Measurements from ENCODE around the gene ERICH4.
"Not testable (repeated sequence)": the region's sequence is repeated elsewhere in the genome, so short reads cannot be mapped to it uniquely, and the experiment has no call there.

ERICH4 gene

GRCh38 chr19:41415154-41415571 lies 27.8 kb upstream of the ERICH4 start:
- no peak for DNase-seq

GRCh38 chr19:41416194-41416674 lies 26.7 kb upstream of the ERICH4 start:
- no peak for DNase-seq

- DNase-seq: no peak
Measured at GRCh38 chr19:41420101-41420880, 22.7 kb upstream of the ERICH4 start.

- no peak for DNase-seq
Measured at GRCh38 chr19:41421314-41421713, 21.6 kb upstream of the ERICH4 start.

GRCh38 chr19:41421973-41422372 lies 21.0 kb upstream of the ERICH4 start:
- no peak for DNase-seq

- no peak for DNase-seq
Measured at GRCh38 chr19:41422456-41422855, 20.5 kb upstream of the ERICH4 start.

GRCh38 chr19:41422955-41423354 lies 20.0 kb upstream of the ERICH4 start:
- DNase-seq: no peak

GRCh38 chr19:41424335-41425173 lies 18.4 kb upstream of the ERICH4 start:
- no peak for DNase-seq

DNA sequence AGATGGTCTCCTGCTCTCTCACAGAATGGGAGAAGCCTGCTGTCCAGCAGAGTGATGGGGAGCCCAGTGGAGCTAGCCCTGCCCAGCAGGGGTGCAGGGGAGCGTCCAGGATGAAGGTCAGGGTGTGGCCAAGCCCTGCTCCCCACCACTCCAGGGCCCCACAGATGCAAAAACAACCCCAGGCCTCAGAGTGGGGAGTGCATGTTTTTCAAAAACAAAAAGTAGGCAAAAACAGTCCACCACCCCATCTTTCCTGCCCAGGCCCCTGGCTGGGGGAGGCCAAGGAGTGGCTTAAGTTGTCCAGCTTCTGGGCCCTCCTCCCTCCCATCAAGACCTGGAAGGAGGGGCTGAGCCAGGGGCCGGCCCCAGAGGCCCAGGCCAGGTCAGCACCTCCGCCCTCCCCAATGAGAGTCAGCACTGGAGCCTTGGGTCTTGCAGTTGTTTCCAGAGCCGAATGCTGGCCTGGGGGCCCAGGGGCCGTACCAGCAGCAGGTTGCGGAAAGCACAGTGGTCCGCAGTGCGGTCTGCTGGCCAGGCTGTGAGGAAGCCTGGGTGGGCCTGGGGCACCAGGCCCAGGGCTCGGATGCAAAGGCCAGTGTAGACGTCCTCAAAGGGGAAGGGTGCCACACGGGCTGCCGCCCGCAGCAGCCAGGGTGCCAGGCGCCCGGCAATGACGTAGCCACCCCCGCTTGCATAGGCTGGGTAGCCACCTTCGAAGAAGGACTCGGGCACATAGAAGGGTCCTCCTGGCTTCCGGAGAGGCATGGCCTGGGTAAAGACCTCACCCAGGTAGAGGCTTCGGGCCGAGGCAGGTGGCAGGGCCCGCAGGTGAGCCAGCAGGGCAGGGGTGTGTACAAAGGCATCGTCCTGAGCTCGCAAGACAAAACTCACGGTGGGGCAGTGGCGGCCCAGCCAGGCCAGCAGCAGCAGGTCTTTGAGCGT lies 17.5 kb upstream of the ERICH4 start:
- DNase-seq: no peak

DNA sequence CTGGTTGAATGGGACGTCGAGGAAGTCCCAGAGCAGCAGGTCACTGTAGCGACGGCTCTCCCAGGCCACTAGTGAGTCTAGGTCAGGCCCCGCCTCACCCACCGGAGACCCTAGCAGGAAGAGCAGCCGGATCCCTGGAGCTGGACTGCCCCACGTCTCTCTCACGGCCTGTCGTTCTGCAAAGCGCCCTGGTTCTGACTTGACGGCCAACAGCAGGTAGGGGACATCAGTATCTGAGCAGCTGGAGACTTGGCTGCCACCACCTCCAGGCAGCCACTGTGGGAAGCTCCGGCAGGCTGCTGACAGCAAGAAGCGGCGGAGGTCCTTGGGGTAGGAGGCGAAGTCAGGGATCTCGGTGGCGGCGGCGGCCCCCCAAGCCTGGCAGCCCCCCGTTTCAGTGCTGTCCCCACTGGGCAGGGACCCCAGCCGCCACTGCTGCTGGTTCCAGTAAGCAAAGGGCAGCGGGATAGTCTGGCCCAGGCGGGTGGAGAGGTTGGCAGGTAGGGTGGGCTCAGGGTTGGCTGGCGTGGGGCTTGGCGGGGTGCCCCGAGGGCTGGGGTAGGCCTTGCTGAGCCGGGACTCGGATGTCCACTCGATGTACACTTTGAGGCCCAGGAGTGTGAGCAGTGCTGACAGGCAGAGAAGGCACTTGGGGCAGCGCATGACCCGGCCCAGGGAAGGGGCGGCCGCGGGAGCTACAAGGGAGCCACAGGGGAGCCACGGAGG lies 16.7 kb upstream of the ERICH4 start:
- DNase-seq: no peak

- peak; percentile 48 for DNase-seq
Measured at GRCh38 chr19:41426952-41427646, 15.9 kb upstream of the ERICH4 start, which contains the start of gene B3GNT8. B3GNT8 (minus strand) TSS chr19:41427374; CDS start chr19:41426778, 596 bp downstream.

DNA sequence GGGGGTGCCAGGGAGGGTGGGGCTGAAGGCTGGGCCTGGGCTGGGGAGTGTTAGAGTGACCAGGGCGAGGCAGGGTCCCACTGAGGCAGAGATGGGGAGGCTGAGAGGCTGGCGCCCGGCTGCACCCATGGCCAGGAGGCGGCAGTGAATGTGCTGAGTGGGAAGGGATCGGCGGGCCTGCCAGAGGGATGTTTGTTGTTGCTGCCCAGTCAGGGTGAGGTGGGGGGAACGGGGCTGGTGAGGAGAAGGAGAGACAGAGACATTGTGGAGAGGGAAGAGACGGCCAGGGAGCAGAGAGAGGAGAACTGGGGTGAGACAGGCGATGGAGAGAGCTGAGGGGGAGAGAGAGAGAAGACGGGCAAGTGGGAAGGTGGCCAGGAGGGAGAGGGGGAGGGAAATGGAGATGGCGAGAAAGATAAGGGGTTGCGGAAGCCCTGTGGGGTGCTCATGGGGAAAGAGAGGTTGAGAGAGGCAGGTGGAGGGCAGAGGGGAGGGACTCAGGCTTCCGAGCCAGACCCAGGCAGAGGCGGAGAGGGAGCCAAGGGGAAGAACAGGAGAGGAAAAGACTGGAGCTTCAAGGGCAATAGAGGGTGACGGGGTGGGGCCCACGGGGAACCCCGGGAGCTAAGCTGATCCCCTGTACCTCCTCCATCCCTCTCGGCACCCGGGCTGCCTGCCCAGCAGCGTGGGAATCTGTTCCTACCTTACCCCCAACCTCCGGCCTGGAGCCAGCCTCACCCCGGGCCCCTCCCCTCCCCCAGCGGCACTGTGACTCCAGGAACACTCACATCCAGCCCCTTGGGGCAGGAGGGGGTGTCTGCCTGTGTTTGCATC lies 15.1 kb upstream of the ERICH4 start:
- DNase-seq: peak; percentile 38

DNA sequence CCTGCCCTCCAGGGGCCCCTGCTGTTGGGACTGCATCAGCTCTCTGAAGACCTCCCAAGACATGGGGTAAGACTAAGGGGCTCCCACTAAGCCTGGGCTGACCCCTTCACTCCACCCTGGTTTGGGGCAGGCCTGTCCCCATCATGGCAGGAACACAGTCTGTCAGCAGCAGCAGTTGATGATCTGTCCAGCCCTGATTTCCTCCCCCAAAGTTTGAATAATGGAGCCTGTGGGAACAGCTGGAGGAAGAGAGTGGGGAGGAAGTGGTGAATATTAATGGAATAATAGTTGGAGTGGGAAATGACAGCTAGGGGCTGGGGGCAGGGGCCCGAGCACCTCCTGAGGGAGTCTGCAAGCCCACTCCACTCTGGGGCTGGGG lies 14.5 kb upstream of the ERICH4 start:
- no peak for DNase-seq

DNA sequence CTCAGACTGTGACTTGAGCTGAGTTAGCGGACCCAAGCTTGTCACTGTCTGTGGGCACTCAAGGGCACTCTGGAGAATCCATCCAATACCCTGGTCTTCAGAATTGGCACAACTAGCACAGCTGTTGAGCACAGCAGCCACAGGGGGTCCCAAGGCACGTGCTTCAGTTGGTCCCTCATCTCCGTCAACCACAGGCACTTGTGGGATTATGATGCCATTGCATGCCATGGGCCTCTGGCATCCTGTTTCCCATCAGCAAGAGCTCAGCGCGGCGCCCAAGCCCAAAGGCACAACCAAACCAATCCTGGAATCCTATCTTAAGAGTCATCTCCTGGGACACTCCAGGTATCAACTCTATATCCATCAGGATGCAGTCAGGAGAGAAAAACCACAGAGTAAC lies 12.0 kb upstream of the ERICH4 start:
- DNase-seq: no peak

GRCh38 chr19:41431426-41432386 lies 11.2 kb upstream of the ERICH4 start:
- no peak for DNase-seq

GRCh38 chr19:41433171-41433570 lies 9.8 kb upstream of the ERICH4 start:
- no peak for DNase-seq

DNA sequence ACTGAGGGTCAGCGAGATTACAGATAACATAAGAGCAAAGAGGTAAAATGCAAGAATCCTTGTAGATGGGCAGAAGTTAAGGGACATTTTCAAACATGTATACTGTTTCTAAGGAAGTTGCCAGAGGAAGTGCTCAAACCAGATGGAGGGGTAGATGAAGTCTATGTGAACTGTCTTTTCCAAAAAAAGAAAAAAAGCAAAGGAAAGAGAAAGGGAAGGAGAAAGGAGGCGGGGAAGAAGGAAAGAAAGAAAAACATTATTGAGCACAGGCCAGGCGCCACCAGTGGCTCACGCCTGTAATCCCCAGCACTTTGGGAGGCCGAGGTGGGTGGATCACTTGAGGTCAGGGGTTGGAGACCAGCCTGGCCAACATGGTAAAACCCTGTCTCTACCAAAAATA lies 8.5 kb upstream of the ERICH4 start:
- DNase-seq: no peak

DNA sequence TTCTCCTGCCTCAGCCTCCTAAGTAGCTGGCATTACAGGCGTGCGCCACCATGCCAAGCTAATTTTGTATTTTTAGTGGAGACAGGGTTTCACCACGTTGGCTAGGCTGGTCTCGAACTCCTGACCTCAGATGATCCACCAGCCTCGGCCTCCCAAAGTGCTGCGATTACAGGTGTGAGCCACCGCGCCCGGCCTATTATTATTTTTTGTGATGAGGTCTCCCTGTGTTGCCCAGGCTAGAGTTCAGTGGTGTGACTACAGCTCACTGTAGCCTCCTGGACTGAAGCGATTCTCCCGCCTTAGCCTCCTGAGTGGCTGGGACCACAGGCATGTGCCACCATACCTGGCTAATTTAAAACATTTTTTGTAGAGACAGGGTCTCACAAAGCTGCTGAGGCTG lies 7.6 kb upstream of the ERICH4 start:
- not testable (repeated sequence) for DNase-seq
